ENCODE results near the gene CLPSL2.

CLPSL2 gene

GRCh38 chr6:35745509-35745908 is 30.9 kb upstream of the CLPSL2 start:
- DNase-seq (ENCODE audit: insufficient read length, low spot score) (no peak), FAIRE-seq (no peak)
- TF ChIP-seq SPI1 (IDR thresholded peaks at IDR 0.05; ENCODE audit: low read depth, low read length) (no peak), TAF1 (IDR thresholded peaks at IDR 0.05; ENCODE audit: low read depth, low read length) (no peak), POLR2A (IDR thresholded peaks at IDR 0.05; ENCODE audit: low read depth, low read length) (no peak), PAX5 (IDR thresholded peaks at IDR 0.05; ENCODE audit: insufficient read depth, low read length, severe bottlenecking) (no peak), POU2F2 (IDR thresholded peaks at IDR 0.05; ENCODE audit: low read depth, low read length) (no peak), POLR2AphosphoS5 (IDR thresholded peaks at IDR 0.05; ENCODE audit: low read depth, low read length) (no peak)

GRCh38 chr6:35746516-35746915 is 29.9 kb upstream of the CLPSL2 start:
- TF ChIP-seq PAX5 (IDR thresholded peaks at IDR 0.05; ENCODE audit: insufficient read depth, low read length, severe bottlenecking) (no peak), POU2F2 (IDR thresholded peaks at IDR 0.05; ENCODE audit: low read depth, low read length) (no peak), SPI1 (IDR thresholded peaks at IDR 0.05; ENCODE audit: low read depth, low read length) (no peak), POLR2AphosphoS5 (IDR thresholded peaks at IDR 0.05; ENCODE audit: low read depth, low read length) (no peak), POLR2A (IDR thresholded peaks at IDR 0.05; ENCODE audit: low read depth, low read length) (no peak), TAF1 (IDR thresholded peaks at IDR 0.05; ENCODE audit: low read depth, low read length) (no peak)
- no peak for FAIRE-seq
- no peak for DNase-seq (ENCODE audit: insufficient read length, low spot score)

- DNase-seq (ENCODE audit: insufficient read length, low spot score) (no peak), FAIRE-seq (no peak)
Observed at GRCh38 chr6:35747877-35748276, 28.5 kb upstream of the CLPSL2 start.

GRCh38 chr6:35750557-35750956 is 25.8 kb upstream of the CLPSL2 start:
- no peak for TF ChIP-seq TAF1 (IDR thresholded peaks at IDR 0.05; ENCODE audit: low read depth, low read length)
- no peak for TF ChIP-seq POLR2AphosphoS5 (IDR thresholded peaks at IDR 0.05; ENCODE audit: low read depth, low read length)
- no peak for TF ChIP-seq POLR2A (IDR thresholded peaks at IDR 0.05; ENCODE audit: low read depth, low read length)
- TF ChIP-seq POU2F2 (IDR thresholded peaks at IDR 0.05; ENCODE audit: low read depth, low read length): no peak
- TF ChIP-seq SPI1 (IDR thresholded peaks at IDR 0.05; ENCODE audit: low read depth, low read length): no peak
- TF ChIP-seq PAX5 (IDR thresholded peaks at IDR 0.05; ENCODE audit: insufficient read depth, low read length, severe bottlenecking): no peak
- FAIRE-seq (no peak), DNase-seq (ENCODE audit: insufficient read length, low spot score) (no peak)

More at GRCh38 chr6:35747877-35748276, 28.5 kb upstream of the CLPSL2 start:
- TF ChIP-seq TAF1 (IDR thresholded peaks at IDR 0.05; ENCODE audit: low read depth, low read length) (no peak), PAX5 (IDR thresholded peaks at IDR 0.05; ENCODE audit: insufficient read depth, low read length, severe bottlenecking) (no peak), POLR2A (IDR thresholded peaks at IDR 0.05; ENCODE audit: low read depth, low read length) (no peak), POLR2AphosphoS5 (IDR thresholded peaks at IDR 0.05; ENCODE audit: low read depth, low read length) (no peak)

GRCh38 chr6:35751594-35751993 is 24.8 kb upstream of the CLPSL2 start:
- DNase-seq (ENCODE audit: insufficient read length, low spot score) (no peak), FAIRE-seq (no peak)
- TF ChIP-seq PAX5 (IDR thresholded peaks at IDR 0.05; ENCODE audit: insufficient read depth, low read length, severe bottlenecking): no peak
- TF ChIP-seq POU2F2 (IDR thresholded peaks at IDR 0.05; ENCODE audit: low read depth, low read length): no peak
- TF ChIP-seq SPI1 (IDR thresholded peaks at IDR 0.05; ENCODE audit: low read depth, low read length): no peak
- no peak for TF ChIP-seq POLR2A (IDR thresholded peaks at IDR 0.05; ENCODE audit: low read depth, low read length)
- TF ChIP-seq TAF1 (IDR thresholded peaks at IDR 0.05; ENCODE audit: low read depth, low read length): no peak
- no peak for TF ChIP-seq POLR2AphosphoS5 (IDR thresholded peaks at IDR 0.05; ENCODE audit: low read depth, low read length)

GRCh38 chr6:35752330-35752729 is 24.1 kb upstream of the CLPSL2 start:
- no peak for FAIRE-seq
- no peak for DNase-seq (ENCODE audit: insufficient read length, low spot score)
- TF ChIP-seq PAX5 (IDR thresholded peaks at IDR 0.05; ENCODE audit: insufficient read depth, low read length, severe bottlenecking) (no peak), POU2F2 (IDR thresholded peaks at IDR 0.05; ENCODE audit: low read depth, low read length) (no peak), SPI1 (IDR thresholded peaks at IDR 0.05; ENCODE audit: low read depth, low read length) (no peak), TAF1 (IDR thresholded peaks at IDR 0.05; ENCODE audit: low read depth, low read length) (no peak), POLR2AphosphoS5 (IDR thresholded peaks at IDR 0.05; ENCODE audit: low read depth, low read length) (no peak), POLR2A (IDR thresholded peaks at IDR 0.05; ENCODE audit: low read depth, low read length) (no peak)

GRCh38 chr6:35754452-35755277 is 21.7 kb upstream of the CLPSL2 start:
- DNase-seq (ENCODE audit: insufficient read length, low spot score) (no peak), FAIRE-seq (no peak)
- no peak for TF ChIP-seq POU2F2 (IDR thresholded peaks at IDR 0.05; ENCODE audit: low read depth, low read length)
- TF ChIP-seq SPI1 (IDR thresholded peaks at IDR 0.05; ENCODE audit: low read depth, low read length): no peak
- TF ChIP-seq POLR2AphosphoS5 (IDR thresholded peaks at IDR 0.05; ENCODE audit: low read depth, low read length): no peak
- no peak for TF ChIP-seq POLR2A (IDR thresholded peaks at IDR 0.05; ENCODE audit: low read depth, low read length)
- no peak for TF ChIP-seq PAX5 (IDR thresholded peaks at IDR 0.05; ENCODE audit: insufficient read depth, low read length, severe bottlenecking)
- no peak for TF ChIP-seq TAF1 (IDR thresholded peaks at IDR 0.05; ENCODE audit: low read depth, low read length)

GRCh38 chr6:35755278-35755924 is 21.0 kb upstream of the CLPSL2 start:
- no peak for FAIRE-seq
- TF ChIP-seq TAF1 (IDR thresholded peaks at IDR 0.05; ENCODE audit: low read depth, low read length): no peak
- TF ChIP-seq POU2F2 (IDR thresholded peaks at IDR 0.05; ENCODE audit: low read depth, low read length): no peak
- no peak for TF ChIP-seq POLR2AphosphoS5 (IDR thresholded peaks at IDR 0.05; ENCODE audit: low read depth, low read length)
- TF ChIP-seq SPI1 (IDR thresholded peaks at IDR 0.05; ENCODE audit: low read depth, low read length): no peak
- no peak for TF ChIP-seq PAX5 (IDR thresholded peaks at IDR 0.05; ENCODE audit: insufficient read depth, low read length, severe bottlenecking)
- no peak for TF ChIP-seq POLR2A (IDR thresholded peaks at IDR 0.05; ENCODE audit: low read depth, low read length)
- no peak for DNase-seq (ENCODE audit: insufficient read length, low spot score)

- DNase-seq (ENCODE audit: insufficient read length, low spot score): peak; percentile 49
- FAIRE-seq: peak; percentile 75
Observed at GRCh38 chr6:35757456-35758123, 18.8 kb upstream of the CLPSL2 start.

More at GRCh38 chr6:35757456-35758123, 18.8 kb upstream of the CLPSL2 start:
- TF ChIP-seq SPI1 (IDR thresholded peaks at IDR 0.05; ENCODE audit: low read depth, low read length): 0 out of 2 replicates have a peak, but pooled peaks have one; percentile 32
- TF ChIP-seq TAF1 (IDR thresholded peaks at IDR 0.05; ENCODE audit: low read depth, low read length): no peak
- no peak for TF ChIP-seq POLR2AphosphoS5 (IDR thresholded peaks at IDR 0.05; ENCODE audit: low read depth, low read length)

Data from GM12891 (cell line).